ENCODE results near the gene NOTCH2.

NOTCH2 gene

DNA sequence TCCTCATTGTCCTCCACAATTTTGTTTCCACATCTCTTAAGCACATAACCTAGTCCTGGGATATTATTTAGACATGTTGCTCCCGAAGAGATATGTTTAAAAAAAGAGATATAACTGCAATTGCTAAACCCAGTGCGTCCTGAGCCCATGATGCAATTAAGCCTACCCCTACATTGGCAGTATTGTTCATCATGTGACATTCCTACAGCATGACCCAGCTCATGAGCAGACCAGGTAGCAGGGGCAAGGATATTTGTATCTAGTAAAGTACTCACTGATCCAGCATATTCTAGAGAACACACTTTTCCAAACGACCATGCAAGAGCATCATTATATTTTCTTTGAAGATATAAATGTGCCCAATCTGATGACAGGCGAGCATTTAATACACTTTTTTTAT, 174.4 kb downstream of the NOTCH2 start:
- Histone ChIP-seq H3K36me3 (no peaks in the 10 kb centered on the region), H3K4me3 (ENCODE audit: low read depth in 1 of 2, low read length in 1 of 2) (no peak overlapping the region), H3K27ac (no peak overlapping the region), H3K9me3 (no peaks in the 10 kb centered on the region), H3K4me1 (ENCODE audit: control insufficient read depth in 1 of 2, insufficient read depth in 1 of 2, low read depth in 1 of 2, low read length in 1 of 2) (peaks cover 0 to 5% of the 10 kb centered on the region in 2 experiments), H3K27me3 (no peaks in the 10 kb centered on the region)
- TF ChIP-seq, protein P1, sequence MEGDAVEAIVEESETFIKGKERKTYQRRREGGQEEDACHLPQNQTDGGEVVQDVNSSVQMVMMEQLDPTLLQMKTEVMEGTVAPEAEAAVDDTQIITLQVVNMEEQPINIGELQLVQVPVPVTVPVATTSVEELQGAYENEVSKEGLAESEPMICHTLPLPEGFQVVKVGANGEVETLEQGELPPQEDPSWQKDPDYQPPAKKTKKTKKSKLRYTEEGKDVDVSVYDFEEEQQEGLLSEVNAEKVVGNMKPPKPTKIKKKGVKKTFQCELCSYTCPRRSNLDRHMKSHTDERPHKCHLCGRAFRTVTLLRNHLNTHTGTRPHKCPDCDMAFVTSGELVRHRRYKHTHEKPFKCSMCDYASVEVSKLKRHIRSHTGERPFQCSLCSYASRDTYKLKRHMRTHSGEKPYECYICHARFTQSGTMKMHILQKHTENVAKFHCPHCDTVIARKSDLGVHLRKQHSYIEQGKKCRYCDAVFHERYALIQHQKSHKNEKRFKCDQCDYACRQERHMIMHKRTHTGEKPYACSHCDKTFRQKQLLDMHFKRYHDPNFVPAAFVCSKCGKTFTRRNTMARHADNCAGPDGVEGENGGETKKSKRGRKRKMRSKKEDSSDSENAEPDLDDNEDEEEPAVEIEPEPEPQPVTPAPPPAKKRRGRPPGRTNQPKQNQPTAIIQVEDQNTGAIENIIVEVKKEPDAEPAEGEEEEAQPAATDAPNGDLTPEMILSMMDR (IDR thresholded peaks at IDR 0.05) = no peak

DNA sequence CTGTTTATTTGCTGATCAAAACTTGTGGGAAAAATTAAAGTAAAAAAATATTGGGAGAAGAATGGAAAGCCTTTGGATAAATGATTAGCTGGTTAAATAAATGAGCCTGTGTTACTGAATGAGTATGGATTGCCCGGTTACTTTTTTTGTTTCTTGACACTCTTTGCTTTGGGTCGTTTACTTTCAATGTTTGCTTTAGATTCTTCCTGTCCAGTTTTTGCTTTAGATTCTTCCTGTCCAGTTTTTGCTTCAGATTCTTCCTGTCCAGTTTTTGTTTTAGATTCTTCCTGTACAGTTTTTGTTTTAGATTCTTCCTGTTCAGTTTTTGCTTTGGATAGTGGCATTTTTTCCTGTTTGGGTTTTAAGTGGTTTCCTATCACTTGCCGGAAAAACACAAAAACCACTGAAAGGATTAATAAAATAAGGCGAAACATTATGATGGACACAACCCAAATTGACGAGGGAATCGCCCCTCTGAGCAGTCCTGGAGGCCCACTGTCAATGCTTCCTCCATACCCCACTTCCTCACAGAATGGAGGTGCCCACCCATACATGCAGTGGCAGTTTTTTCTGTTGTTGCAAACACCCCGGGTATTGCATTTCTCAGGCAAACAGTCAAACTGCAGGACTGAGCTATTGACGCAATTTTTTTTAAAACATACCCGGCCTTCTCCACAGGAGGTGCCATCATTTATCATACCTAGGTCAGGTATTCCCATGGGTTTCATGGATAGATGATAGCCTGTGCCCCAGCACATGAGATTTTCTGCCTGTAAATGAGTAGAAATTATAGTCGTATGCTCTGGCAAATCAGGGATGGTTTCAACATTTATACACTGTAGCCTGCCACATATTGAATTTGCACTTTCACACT, 175.4 kb downstream of the NOTCH2 start:
- H3K4me3 ChIP-seq (ENCODE audit: low read depth in 1 of 2, low read length in 1 of 2) = no peak overlapping the region
- no peaks in the 10 kb centered on the region for H3K36me3 ChIP-seq
- H3K27ac ChIP-seq = no peak overlapping the region
- no peaks in the 10 kb centered on the region for H3K27me3 ChIP-seq
- no peaks in the 10 kb centered on the region for H3K9me3 ChIP-seq
- peaks cover 0 to 5% of the 10 kb centered on the region in 2 experiments for H3K4me1 ChIP-seq (ENCODE audit: control insufficient read depth in 1 of 2, insufficient read depth in 1 of 2, low read depth in 1 of 2, low read length in 1 of 2)
- TF ChIP-seq, protein P1 (IDR thresholded peaks at IDR 0.05) = no peak

GRCh38 chr1:119893238-119893791, 176.1 kb downstream of the NOTCH2 start:
- Histone ChIP-seq H3K27ac (no peak overlapping the region), H3K27me3 (no peaks in the 10 kb centered on the region), H3K4me1 (ENCODE audit: control insufficient read depth in 1 of 2, insufficient read depth in 1 of 2, low read depth in 1 of 2, low read length in 1 of 2) (peaks cover 0 to 5% of the 10 kb centered on the region in 2 experiments), H3K36me3 (no peaks in the 10 kb centered on the region), H3K9me3 (no peaks in the 10 kb centered on the region), H3K4me3 (ENCODE audit: low read depth in 1 of 2, low read length in 1 of 2) (no peak overlapping the region)
- TF ChIP-seq, protein P1 (IDR thresholded peaks at IDR 0.05) = no peak

DNA sequence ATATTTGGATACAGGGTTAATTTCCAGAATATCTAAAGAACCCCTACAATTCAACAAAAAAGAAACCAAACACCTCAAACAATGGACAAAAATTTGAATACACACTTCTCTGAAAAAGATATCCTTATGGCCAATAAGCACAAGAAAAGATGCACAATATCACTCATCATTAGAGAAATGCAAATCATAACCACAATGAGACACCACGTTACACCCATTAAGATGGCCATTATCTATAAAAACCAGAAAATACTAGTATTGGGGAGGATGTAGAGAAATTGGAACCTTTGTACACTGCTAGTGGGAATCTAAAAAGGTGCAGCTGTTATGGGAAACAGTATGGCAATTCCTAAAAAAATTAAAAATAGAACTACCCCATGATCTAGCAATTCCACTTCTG, 178.1 kb downstream of the NOTCH2 start:
- Histone ChIP-seq H3K27ac (no peak overlapping the region), H3K9me3 (no peaks in the 10 kb centered on the region), H3K4me1 (ENCODE audit: control insufficient read depth in 1 of 2, insufficient read depth in 1 of 2, low read depth in 1 of 2, low read length in 1 of 2) (peaks cover 0 to 5% of the 10 kb centered on the region in 2 experiments), H3K4me3 (ENCODE audit: low read depth in 1 of 2, low read length in 1 of 2) (no peak overlapping the region), H3K36me3 (no peaks in the 10 kb centered on the region), H3K27me3 (no peaks in the 10 kb centered on the region)
- TF ChIP-seq, protein P1 (IDR thresholded peaks at IDR 0.05) = no peak

DNA sequence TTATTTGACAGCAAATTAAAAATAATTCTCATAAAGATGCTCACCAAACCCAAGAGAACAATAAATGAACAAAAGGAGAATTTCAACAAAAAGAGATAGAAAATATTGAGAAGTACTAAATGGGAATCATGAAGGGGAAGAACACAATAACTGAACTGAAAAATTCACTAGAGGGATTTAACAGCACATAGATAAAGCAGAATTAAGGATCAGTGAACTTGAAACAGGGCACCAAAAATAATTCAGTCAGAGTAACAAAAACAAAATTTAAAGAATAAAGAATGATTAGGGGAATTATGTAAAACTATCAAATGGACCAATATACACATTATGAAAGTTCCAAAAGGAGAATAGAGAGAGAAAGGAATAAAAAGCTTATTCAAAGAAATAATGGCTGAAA, 181.0 kb downstream of the NOTCH2 start:
- H3K27me3 ChIP-seq = peaks cover 7% of the 10 kb centered on the region
- no peaks in the 10 kb centered on the region for H3K4me1 ChIP-seq (ENCODE audit: control insufficient read depth in 1 of 2, insufficient read depth in 1 of 2, low read depth in 1 of 2, low read length in 1 of 2)
- H3K4me3 ChIP-seq (ENCODE audit: low read depth in 1 of 2, low read length in 1 of 2) = no peak overlapping the region
- TF ChIP-seq, protein P1 (IDR thresholded peaks at IDR 0.05) = no peak
- no peak overlapping the region for H3K27ac ChIP-seq
- H3K36me3 ChIP-seq = no peaks in the 10 kb centered on the region
- H3K9me3 ChIP-seq = no peaks in the 10 kb centered on the region

Data from neutrophil (primary cell).